A549 (cell line): ENCODE results near the gene ATP9B. TPM values are rescaled to one million over a fixed set of nuclear protein-coding genes. Genes with fewer than 3 reads are reported as not detected.

ENCODE experiments used
- ATAC-seq, 2 experiments: fragments of 200-7000 bp in 1 of 2; fragments of >200 bp in 1 of 2; cut with Nextera tagmentation in 1 of 2; cut with Tn5 transposase in 1 of 2; 3 replicates each; pipeline versions ENCODE4 v1.8.0 to v1.9.1; 2018 to 2020; ENCODE audit warnings: mild to moderate bottlenecking in 1 of 2, moderate library complexity in 1 of 2
- CTCF ChIA-PET: fragments of 300-600 bp; sonication (Branson Sonifier 250); formaldehyde crosslinking; extraction: SDS; loops from one replicate; lab custom pipeline; 2021; ENCODE audit warnings: antibody characterized with exemption, inconsistent platforms; lab: Yijun Ruan, JAX
- POLR2A ChIA-PET: fragments of 350-600 bp; formaldehyde crosslinking; extraction: SDS; loops from one replicate; lab custom pipeline; 2021; ENCODE audit warnings: antibody characterized with exemption, inconsistent platforms; lab: Yijun Ruan, JAX
- DNase-seq, 2 experiments: peaks; one replicate each; pipeline versions ENCODE4 v3.0.0 to v3.0.0-alpha.2; 2011 to 2016; ENCODE audit warnings: low read depth in 1 of 2, low spot score in 1 of 2
- FAIRE-seq: peaks from 2 replicates; lab custom pipeline; 2011; peaks lifted over from hg19 to GRCh38; lab: Jason Lieb, UNC
- H3K27ac ChIP-seq, 2 experiments: fragments of >200 bp; sonication (Bioruptor Twin); formaldehyde crosslinking; 3 replicates each; pipeline ENCODE4 v1.5.1; 2016 to 2017
- H3K4me1 ChIP-seq: fragments of >200 bp; sonication (Bioruptor Twin); formaldehyde crosslinking; 3 replicates; pipeline ENCODE4 v1.6.1; 2016
- H3K4me2 ChIP-seq: fragments of >200 bp; sonication (Bioruptor Twin); formaldehyde crosslinking; 3 replicates; pipeline ENCODE4 v1.6.1; 2016
- H3K4me3 ChIP-seq: fragments of >200 bp; sonication (Bioruptor Twin); formaldehyde crosslinking; 3 replicates; pipeline ENCODE4 v1.5.1; 2016
- H3K9me3 ChIP-seq: fragments of >200 bp; sonication (Bioruptor Twin); formaldehyde crosslinking; 3 replicates; pipeline ENCODE4 v1.6.1; 2016
- CEBPB ChIP-seq, 2 experiments: fragments of >200 bp in 1 of 2; sonication (Bioruptor Twin) in 1 of 2; formaldehyde crosslinking in 1 of 2; IDR thresholded peaks; 2 replicates each; pipeline ENCODE4 v1.6.1; 2012 to 2016
- CHD4 ChIP-seq: fragments of 200-600 bp; sonication (generic); IDR thresholded peaks from 2 replicates; pipeline ENCODE4 v1.6.1; 2016; ENCODE audit warnings: antibody characterized with exemption, mild to moderate bottlenecking, borderline replicate concordance
- ESRRA ChIP-seq: fragments of 150-350 bp; IDR thresholded peaks from 2 replicates; pipeline ENCODE4 v1.6.1; 2014; ENCODE audit warnings: mild to moderate bottlenecking, low read length, borderline replicate concordance
- FOSB ChIP-seq: fragments of 250-450 bp; sonication (Bioruptor Pico); IDR thresholded peaks from 2 replicates; pipeline ENCODE4 v1.5.0; 2020; ENCODE audit warnings: mild to moderate bottlenecking, moderate library complexity
- FOSL2 ChIP-seq, 2 experiments: fragments of 450-650 bp in 1 of 2; fragments of >200 bp in 1 of 2; sonication (Bioruptor Twin) in 1 of 2; formaldehyde crosslinking; IDR thresholded peaks; 2 replicates each; pipeline versions ENCODE4 v1.5.0 to v1.6.1; 2016 to 2020; ENCODE audit warnings: mild to moderate bottlenecking in 1 of 2, moderate library complexity in 1 of 2
- HDAC2 ChIP-seq: fragments of 200-600 bp; sonication (generic); IDR thresholded peaks from 2 replicates; pipeline ENCODE4 v1.6.1; 2016
- HEYL ChIP-seq: fragments of 250-450 bp; sonication (Bioruptor Pico); IDR thresholded peaks from 2 replicates; pipeline ENCODE4 v1.8.0; 2021; ENCODE audit warnings: mild to moderate bottlenecking, moderate library complexity
- HOXA7 ChIP-seq: fragments of 250-450 bp; sonication (Bioruptor Pico); IDR thresholded peaks from 2 replicates; pipeline ENCODE4 v1.5.0; 2020; ENCODE audit warnings: mild to moderate bottlenecking, moderate library complexity
- JUNB ChIP-seq: fragments of >200 bp; sonication (Bioruptor Twin); formaldehyde crosslinking; IDR thresholded peaks from 2 replicates; pipeline ENCODE4 v1.6.1; 2016
- KDM1A ChIP-seq: fragments of 200-600 bp; sonication (generic); IDR thresholded peaks from 2 replicates; pipeline ENCODE4 v1.6.1; 2016; ENCODE audit warnings: low read depth, mild to moderate bottlenecking
- PHF8 ChIP-seq: fragments of 200-600 bp; sonication (generic); IDR thresholded peaks from 2 replicates; pipeline ENCODE4 v1.6.1; 2016; ENCODE audit warnings: low read depth, mild to moderate bottlenecking, antibody characterized with exemption, moderate library complexity, borderline replicate concordance
- POLR2AphosphoS2 ChIP-seq: conservative IDR thresholded peaks from 2 replicates; pipeline ENCODE4 v1.6.1; 2012; ENCODE audit warnings: low read length, improper control_type of control experiment, inconsistent platforms
- RCOR1 ChIP-seq: fragments of 150-350 bp; IDR thresholded peaks from 2 replicates; pipeline ENCODE4 v1.6.1; 2014; ENCODE audit warnings: antibody characterized with exemption, low read length, low read depth
- RFX5 ChIP-seq: fragments of 450-650 bp; IDR thresholded peaks from 2 replicates; pipeline ENCODE4 v1.7.1; 2014; ENCODE audit warnings: antibody characterized with exemption, mild to moderate bottlenecking, moderate library complexity
- SMC3 ChIP-seq: fragments of >200 bp; sonication (Bioruptor Twin); formaldehyde crosslinking; IDR thresholded peaks from 3 replicates; pipeline ENCODE4 v1.6.1; 2018; ENCODE audit warnings: inconsistent platforms
- TP53 ChIP-seq: fragments of 250-450 bp; sonication (Bioruptor Pico); IDR thresholded peaks from 2 replicates; pipeline ENCODE4 v1.5.0; 2021; ENCODE audit warnings: mild to moderate bottlenecking, moderate library complexity
- ZFP36 ChIP-seq: fragments of 450-650 bp; IDR thresholded peaks from 2 replicates; pipeline ENCODE4 v1.6.1; 2014; ENCODE audit warnings: borderline replicate concordance; ENCODE audit not compliant: partially characterized antibody
- WGBS: methylation state at CpG from one replicate; pipeline ENCODE4 v1.1.6; 2017; ENCODE audit errors: missing lambda C conversion rate; 5-methylcytosine and 5-hydroxymethylcytosine counted together
- polyA plus RNA-seq, 4 experiments: library from polyadenylated mRNA; depleted of rRNA in 3 of 4; stranded (reverse); fragments of >200 nt; fragmentation: RNase III in 1 of 4; extraction: RNeasy Plus Mini Kit Qiagen cat#74134 plus additional on column Dnase treatment in 1 of 4; gene quantifications; 2 replicates in 3 of 4; 3 replicates in 1 of 4; pipeline ENCODE4 v1.2.3, GENCODE V29; 2011 to 2017
- TF ChIP-seq, protein P1 (sequence below): fragments of 150-350 bp; IDR thresholded peaks from 2 replicates; pipeline ENCODE4 v1.6.1; 2014; ENCODE audit warnings: low read depth, mild to moderate bottlenecking, low read length
- TF ChIP-seq, protein P2 (sequence below): fragments of >200 bp; sonication (Bioruptor Twin); formaldehyde crosslinking; IDR thresholded peaks from 2 replicates; pipeline ENCODE4 v1.6.1; 2016
- TF ChIP-seq, protein P3 (sequence below): fragments of 250-450 bp; sonication (Bioruptor Pico); IDR thresholded peaks from 2 replicates; pipeline ENCODE4 v1.5.0; 2021; ENCODE audit warnings: mild to moderate bottlenecking, moderate library complexity, borderline replicate concordance
- TF ChIP-seq, protein P4 (sequence below): fragments of >200 bp; sonication (Bioruptor Twin); formaldehyde crosslinking; IDR thresholded peaks from 3 replicates; pipeline ENCODE4 v1.6.1; 2016
- TF ChIP-seq, protein P5 (sequence below): IDR thresholded peaks from 2 replicates; pipeline ENCODE4 v1.6.1; 2012

Gene ATP9B
- polyA plus RNA-seq, 2 of the 4 experiments (the other 2 are of a cell fraction) = 22.6 to 35.7 TPM

DNA sequence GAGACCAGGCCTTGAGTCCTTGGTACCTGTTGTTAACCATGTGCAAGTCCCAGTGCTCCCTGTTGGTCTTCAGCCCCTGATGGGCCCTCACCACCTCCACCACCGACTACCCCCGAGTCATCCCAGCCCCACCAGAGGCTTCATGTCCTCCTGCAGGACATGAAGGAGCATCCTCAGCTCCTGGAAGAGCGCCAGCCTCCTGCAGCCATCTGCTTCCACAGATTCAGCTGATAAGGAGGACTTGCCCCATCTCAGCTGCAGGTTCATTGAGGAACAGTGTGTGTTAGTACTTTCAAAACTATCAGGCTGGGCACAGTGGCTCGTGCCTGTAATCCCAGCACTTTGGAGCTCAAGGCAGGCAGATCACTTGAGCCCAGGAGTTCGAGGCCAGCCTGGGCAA is 151.9 kb downstream of the ATP9B start (continued):
- no peak for TF ChIP-seq CEBPB (IDR thresholded peaks at IDR 0.05)
- no peak for TF ChIP-seq JUNB

DNA sequence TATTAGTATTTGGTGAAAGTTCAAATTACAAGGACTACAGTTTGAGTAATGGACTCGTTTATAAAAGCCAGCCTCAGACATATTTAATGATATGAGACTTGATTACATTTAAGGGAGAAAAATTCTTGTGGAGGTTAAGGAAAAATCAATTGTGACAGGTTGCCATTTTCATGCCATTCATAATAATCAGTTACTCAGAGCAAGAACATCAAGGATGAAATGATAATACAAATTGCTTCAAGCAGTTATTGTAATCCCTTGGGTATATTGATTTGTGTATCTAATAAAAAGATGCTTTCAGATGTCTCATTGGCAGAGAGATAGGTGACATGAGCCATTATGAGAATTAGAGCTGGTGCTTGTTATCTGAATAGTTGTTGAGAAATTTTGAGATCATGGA is 153.6 kb downstream of the ATP9B start:
- POLR2A ChIA-PET = no interaction called here
- DNase-seq (no peak), FAIRE-seq (no peak), ATAC-seq (no peak)
- no peak overlapping the region for H3K27ac ChIP-seq
- CTCF ChIA-PET = interaction anchor here (0.7 kb wide), 1 partner anchor 20 kb away, joined by 3 read pairs; no protein-coding TSS in a partner anchor
- no peaks in the 10 kb centered on the region for H3K9me3 ChIP-seq
- H3K4me3 ChIP-seq = no peak overlapping the region
- TF ChIP-seq, protein P1, sequence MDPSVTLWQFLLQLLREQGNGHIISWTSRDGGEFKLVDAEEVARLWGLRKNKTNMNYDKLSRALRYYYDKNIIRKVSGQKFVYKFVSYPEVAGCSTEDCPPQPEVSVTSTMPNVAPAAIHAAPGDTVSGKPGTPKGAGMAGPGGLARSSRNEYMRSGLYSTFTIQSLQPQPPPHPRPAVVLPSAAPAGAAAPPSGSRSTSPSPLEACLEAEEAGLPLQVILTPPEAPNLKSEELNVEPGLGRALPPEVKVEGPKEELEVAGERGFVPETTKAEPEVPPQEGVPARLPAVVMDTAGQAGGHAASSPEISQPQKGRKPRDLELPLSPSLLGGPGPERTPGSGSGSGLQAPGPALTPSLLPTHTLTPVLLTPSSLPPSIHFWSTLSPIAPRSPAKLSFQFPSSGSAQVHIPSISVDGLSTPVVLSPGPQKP = no peak
- TF ChIP-seq ESRRA (no peak), ZFP36 (no peak), HEYL (CRISPR knock-in tag) (no peak), TP53 (CRISPR knock-in tag) (no peak), RFX5 (no peak), KDM1A (no peak), CEBPB (IDR thresholded peaks at IDR 0.05) (no peak), SMC3 (no peak), RCOR1 (no peak), POLR2AphosphoS2 (no peak), PHF8 (no peak), FOSB (CRISPR knock-in tag) (no peak), HOXA7 (CRISPR knock-in tag) (no peak), CHD4 (no peak)
- TF ChIP-seq, protein P2, sequence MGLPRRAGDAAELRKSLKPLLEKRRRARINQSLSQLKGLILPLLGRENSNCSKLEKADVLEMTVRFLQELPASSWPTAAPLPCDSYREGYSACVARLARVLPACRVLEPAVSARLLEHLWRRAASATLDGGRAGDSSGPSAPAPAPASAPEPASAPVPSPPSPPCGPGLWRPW = no peak
- TF ChIP-seq, protein P3, sequence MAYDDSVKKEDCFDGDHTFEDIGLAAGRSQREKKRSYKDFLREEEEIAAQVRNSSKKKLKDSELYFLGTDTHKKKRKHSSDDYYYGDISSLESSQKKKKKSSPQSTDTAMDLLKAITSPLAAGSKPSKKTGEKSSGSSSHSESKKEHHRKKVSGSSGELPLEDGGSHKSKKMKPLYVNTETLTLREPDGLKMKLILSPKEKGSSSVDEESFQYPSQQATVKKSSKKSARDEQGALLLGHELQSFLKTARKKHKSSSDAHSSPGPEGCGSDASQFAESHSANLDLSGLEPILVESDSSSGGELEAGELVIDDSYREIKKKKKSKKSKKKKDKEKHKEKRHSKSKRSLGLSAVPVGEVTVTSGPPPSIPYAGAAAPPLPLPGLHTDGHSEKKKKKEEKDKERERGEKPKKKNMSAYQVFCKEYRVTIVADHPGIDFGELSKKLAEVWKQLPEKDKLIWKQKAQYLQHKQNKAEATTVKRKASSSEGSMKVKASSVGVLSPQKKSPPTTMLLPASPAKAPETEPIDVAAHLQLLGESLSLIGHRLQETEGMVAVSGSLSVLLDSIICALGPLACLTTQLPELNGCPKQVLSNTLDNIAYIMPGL (CRISPR knock-in tag) = no peak
- TF ChIP-seq, protein P4, sequence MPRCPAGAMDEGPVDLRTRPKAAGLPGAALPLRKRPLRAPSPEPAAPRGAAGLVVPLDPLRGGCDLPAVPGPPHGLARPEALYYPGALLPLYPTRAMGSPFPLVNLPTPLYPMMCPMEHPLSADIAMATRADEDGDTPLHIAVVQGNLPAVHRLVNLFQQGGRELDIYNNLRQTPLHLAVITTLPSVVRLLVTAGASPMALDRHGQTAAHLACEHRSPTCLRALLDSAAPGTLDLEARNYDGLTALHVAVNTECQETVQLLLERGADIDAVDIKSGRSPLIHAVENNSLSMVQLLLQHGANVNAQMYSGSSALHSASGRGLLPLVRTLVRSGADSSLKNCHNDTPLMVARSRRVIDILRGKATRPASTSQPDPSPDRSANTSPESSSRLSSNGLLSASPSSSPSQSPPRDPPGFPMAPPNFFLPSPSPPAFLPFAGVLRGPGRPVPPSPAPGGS = no peak
- TF ChIP-seq, protein P5, sequence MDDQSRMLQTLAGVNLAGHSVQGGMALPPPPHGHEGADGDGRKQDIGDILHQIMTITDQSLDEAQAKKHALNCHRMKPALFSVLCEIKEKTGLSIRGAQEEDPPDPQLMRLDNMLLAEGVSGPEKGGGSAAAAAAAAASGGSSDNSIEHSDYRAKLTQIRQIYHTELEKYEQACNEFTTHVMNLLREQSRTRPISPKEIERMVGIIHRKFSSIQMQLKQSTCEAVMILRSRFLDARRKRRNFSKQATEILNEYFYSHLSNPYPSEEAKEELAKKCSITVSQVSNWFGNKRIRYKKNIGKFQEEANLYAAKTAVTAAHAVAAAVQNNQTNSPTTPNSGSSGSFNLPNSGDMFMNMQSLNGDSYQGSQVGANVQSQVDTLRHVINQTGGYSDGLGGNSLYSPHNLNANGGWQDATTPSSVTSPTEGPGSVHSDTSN = no peak
- 59% methylated on average over 1 of the region's 1 CpG for WGBS
- H3K4me2 ChIP-seq = no peak overlapping the region
- H3K4me1 ChIP-seq = no peaks in the 10 kb centered on the region

DNA sequence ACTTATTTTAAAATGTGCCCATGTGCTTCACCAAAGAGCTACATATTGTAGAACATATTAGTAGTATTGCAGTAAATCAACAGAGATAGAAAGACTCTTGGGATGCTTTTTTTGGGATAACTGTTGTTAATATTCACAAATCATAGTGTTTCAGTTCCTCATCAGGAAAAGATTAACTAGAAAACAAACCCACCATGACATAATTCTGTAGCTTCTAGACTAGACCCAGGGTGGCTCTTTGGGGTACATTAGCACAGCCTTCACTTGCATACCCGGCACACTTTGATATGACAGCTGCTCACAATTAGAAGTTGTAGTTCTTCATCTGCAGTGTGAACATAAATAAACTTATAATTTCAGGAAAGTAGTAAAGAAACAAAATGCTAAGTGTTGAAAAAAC is 154.2 kb downstream of the ATP9B start:
- 94% methylated on average over 1 of the region's 1 CpG for WGBS
- POLR2A ChIA-PET = no interaction called here
- no peak for ATAC-seq
- DNase-seq = no peak
- TF ChIP-seq HDAC2 (no peak), TP53 (CRISPR knock-in tag) (no peak), FOSL2 (IDR thresholded peaks at IDR 0.05) (no peak), FOSL2 (CRISPR knock-in tag; IDR thresholded peaks at IDR 0.05) (no peak), POLR2AphosphoS2 (no peak)
- Histone ChIP-seq H3K9me3 (no peaks in the 10 kb centered on the region), H3K27ac (no peak overlapping the region), H3K4me1 (no peaks in the 10 kb centered on the region), H3K4me2 (no peak overlapping the region), H3K4me3 (no peak overlapping the region)
- CTCF ChIA-PET = no interaction called here
- no peak for FAIRE-seq
